ENCODE data around the gene MARCHF3. TPM values are rescaled to one million over a fixed set of nuclear protein-coding genes. Genes with fewer than 3 reads are reported as not detected.

Gene MARCHF3
- polyA plus RNA-seq, 5 donors: 4.7 to 5.6 (median 5.3) TPM

Other genes starting within 250 kb of the MARCHF3 start
- 10 to 100 TPM; 10.4 to 21.5 (median 17.8) TPM for gene C5orf63, start 42.9 kb upstream of the MARCHF3 start, polyA plus RNA-seq (ENCODE audit: insufficient read depth in 1 of 5, insufficient read length in 5 of 5, low replicate concordance in 1 of 5)

Measured in right lung (tissue), 5 donors.